C4-2B (cell line): ENCODE results near the gene ASIC4.
A peak's percentile ranks its signal among the peaks of the same experiment; 100 is the strongest.

ENCODE experiments used
- H3K27ac ChIP-seq: fragments of 450-650 bp; 2 replicates; pipeline ENCODE4 v1.5.1; 2017
- ZFX ChIP-seq: fragments of 450-650 bp; IDR thresholded peaks from 2 replicates; pipeline ENCODE4 v1.6.1; 2017
- TF ChIP-seq, protein P1 (sequence below): fragments of 450-650 bp; conservative IDR thresholded peaks from 2 replicates; pipeline ENCODE4 v1.5.1; 2017; ENCODE audit warnings: mild to moderate bottlenecking

Gene ASIC4

GRCh38 chr2:219539926-219540678 is 25.8 kb downstream of the ASIC4 start:
- no peak for TF ChIP-seq ZFX
- TF ChIP-seq, protein P1, sequence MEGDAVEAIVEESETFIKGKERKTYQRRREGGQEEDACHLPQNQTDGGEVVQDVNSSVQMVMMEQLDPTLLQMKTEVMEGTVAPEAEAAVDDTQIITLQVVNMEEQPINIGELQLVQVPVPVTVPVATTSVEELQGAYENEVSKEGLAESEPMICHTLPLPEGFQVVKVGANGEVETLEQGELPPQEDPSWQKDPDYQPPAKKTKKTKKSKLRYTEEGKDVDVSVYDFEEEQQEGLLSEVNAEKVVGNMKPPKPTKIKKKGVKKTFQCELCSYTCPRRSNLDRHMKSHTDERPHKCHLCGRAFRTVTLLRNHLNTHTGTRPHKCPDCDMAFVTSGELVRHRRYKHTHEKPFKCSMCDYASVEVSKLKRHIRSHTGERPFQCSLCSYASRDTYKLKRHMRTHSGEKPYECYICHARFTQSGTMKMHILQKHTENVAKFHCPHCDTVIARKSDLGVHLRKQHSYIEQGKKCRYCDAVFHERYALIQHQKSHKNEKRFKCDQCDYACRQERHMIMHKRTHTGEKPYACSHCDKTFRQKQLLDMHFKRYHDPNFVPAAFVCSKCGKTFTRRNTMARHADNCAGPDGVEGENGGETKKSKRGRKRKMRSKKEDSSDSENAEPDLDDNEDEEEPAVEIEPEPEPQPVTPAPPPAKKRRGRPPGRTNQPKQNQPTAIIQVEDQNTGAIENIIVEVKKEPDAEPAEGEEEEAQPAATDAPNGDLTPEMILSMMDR = no peak
- H3K27ac ChIP-seq = no peak overlapping the region

GRCh38 chr2:219540784-219541504 is 26.7 kb downstream of the ASIC4 start:
- TF ChIP-seq, protein P1 = no peak
- no peak for TF ChIP-seq ZFX
- H3K27ac ChIP-seq = no peak overlapping the region

DNA sequence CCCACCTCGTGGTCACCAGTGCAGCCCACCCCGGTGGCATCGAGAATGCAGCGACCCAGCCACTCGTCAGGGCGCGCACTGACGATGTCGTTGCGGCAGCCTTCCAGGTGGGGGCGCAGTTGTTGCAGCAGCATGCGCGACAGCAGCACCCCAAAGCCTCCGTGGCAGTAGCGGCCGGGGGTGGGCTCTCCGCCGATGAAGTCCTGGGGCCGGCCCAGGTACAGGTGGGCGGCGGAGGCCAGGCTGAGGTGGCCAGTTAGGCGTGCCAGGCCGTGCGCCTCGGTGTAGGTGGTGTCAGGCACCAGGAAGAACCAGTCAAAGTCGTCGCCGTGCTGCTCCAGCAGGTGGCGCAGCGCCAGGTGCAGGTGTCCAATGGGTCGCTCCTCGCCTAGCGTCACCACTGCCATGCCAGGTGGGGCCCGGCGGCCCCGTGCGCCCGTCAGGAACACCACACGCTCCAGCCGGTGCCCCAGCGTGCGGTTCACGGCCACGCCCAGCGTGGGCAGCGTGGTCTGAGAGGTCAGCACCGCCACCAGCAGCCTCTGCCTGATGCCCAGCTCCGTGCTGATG is 27.4 kb downstream of the ASIC4 start:
- H3K27ac ChIP-seq = no peak overlapping the region

GRCh38 chr2:219542931-219543595 is 28.8 kb downstream of the ASIC4 start:
- TF ChIP-seq, protein P1 = no peak
- peak; percentile 83 for TF ChIP-seq ZFX
- peak overlapping the region; percentile 79 for H3K27ac ChIP-seq

More for the DNA sequence above, 27.4 kb downstream of the ASIC4 start:
- TF ChIP-seq, protein P1 = peak; percentile 96
- TF ChIP-seq ZFX = no peak

DNA sequence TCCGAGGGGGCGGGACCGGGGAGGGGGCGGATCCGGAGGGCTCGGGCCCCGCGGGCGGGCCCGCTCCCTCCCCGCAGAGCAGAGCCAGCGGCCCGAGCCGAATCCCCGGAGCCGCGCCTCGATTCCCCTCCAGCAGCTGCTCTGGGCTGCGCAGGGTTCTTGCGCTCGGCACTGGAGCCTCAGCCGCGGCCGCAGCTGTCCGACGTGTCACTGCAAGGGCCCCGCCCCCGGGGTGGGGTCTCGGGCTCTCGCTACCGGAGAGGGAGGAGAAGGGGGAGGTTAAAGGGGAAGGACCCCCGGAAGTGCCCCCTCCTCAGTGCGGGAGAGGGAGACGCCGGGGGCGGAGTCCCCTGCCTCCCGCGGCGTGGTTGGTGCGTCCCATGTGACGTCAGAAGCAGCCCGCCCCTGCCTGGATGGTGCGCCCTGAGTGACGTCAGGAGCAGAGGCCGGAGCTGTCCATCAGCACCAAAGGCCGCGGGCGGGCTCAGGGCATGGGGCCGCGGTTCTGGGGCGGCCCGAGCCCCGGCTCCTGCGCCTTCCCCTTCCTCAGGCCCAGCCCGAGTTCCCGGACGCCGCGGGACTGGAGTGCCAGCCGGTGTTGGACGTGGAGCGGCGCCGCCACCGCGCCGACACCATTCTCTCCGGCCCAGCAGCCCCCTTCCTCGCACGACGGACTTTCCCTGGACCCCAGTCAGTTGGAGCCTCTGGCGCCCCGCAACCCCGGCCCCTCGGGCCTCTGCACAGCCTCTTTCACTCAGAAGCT is 29.5 kb downstream of the ASIC4 start, which contains the start of the genes CHPF and TMEM198:
CHPF (minus strand) TSS at position 214 of the 763 bp plus-strand sequence. CDS start 271 bp downstream, outside the sequence.
TMEM198 (plus strand) TSS at position 433 of the 763 bp plus-strand sequence. CDS start 700 bp downstream, outside the sequence.
- TF ChIP-seq, protein P1 = no peak
- TF ChIP-seq ZFX = no peak; the same call in 1 of the 2 replicates
- peak within 1 kb of the TSS; percentile 79 for H3K27ac ChIP-seq

- no peak for TF ChIP-seq ZFX
- TF ChIP-seq, protein P1 = no peak
- no peak overlapping the region for H3K27ac ChIP-seq
These were observed 30.3 kb downstream of the ASIC4 start for GRCh38 chr2:219544567-219544966.
